H1 (cell line): Measurements from ENCODE around the gene MAPK8IP3. TPM values are rescaled to one million over a fixed set of nuclear protein-coding genes. Genes with fewer than 3 reads are reported as not detected.

Source experiments
- CTCF ChIA-PET: fragments of 300-600 bp; sonication (Branson Sonifier 250); formaldehyde crosslinking; loops from one replicate; lab custom pipeline; 2021; ENCODE audit not compliant: partially characterized antibody; lab: Charles Lee
- POLR2A ChIA-PET: fragments of 300-600 bp; sonication (Branson Sonifier 250); formaldehyde crosslinking; loops from one replicate; lab custom pipeline; 2021; ENCODE audit warnings: inconsistent platforms; ENCODE audit not compliant: partially characterized antibody; lab: Charles Lee
- DNase-seq, 2 experiments: peaks; one replicate each; pipeline versions ENCODE4 v3.0.0 to v3.0.0-alpha.2; 2010 to 2022; ENCODE audit warnings: low spot score in 2 of 2, low read depth in 1 of 2, mixed read lengths in 1 of 2
- FAIRE-seq: peaks from 2 replicates; lab custom pipeline; 2011; peaks lifted over from hg19 to GRCh38; lab: Jason Lieb, UNC
- H2AFZ ChIP-seq: 2 replicates; pipeline ENCODE4 v1.8.1; 2012; ENCODE audit warnings: low read length, inconsistent platforms
- H2AK5ac ChIP-seq: 2 replicates; pipeline ENCODE4 v1.6.1; 2013; ENCODE audit warnings: low read depth, low read length
- H2BK120ac ChIP-seq: replicated peaks from 2 replicates; pipeline ENCODE3; 2013; ENCODE audit warnings: low read depth, low read length, inconsistent platforms
- H2BK12ac ChIP-seq: 2 replicates; pipeline ENCODE4 v1.6.1; 2013; ENCODE audit warnings: low read depth, low read length
- H2BK15ac ChIP-seq: 2 replicates; pipeline ENCODE4 v1.6.1; 2013; ENCODE audit warnings: low read length
- H2BK20ac ChIP-seq: 2 replicates; pipeline ENCODE4 v1.6.1; 2013; ENCODE audit warnings: low read length
- H2BK5ac ChIP-seq: 2 replicates; pipeline ENCODE4 v1.6.1; 2013; ENCODE audit warnings: low read depth, low read length
- H3K14ac ChIP-seq: 2 replicates; pipeline ENCODE4 v1.6.1; 2013; ENCODE audit warnings: inconsistent platforms; ENCODE audit not compliant: insufficient read length
- H3K18ac ChIP-seq: 2 replicates; pipeline ENCODE4 v1.6.1; 2013; ENCODE audit warnings: low read length; ENCODE audit errors: extremely low read depth
- H3K23ac ChIP-seq: 2 replicates; pipeline ENCODE4 v1.6.1; 2013; ENCODE audit warnings: inconsistent platforms; ENCODE audit not compliant: insufficient read length
- H3K23me2 ChIP-seq: 2 replicates; pipeline ENCODE4 v1.6.1; 2013; ENCODE audit warnings: low read depth, low read length
- H3K27ac ChIP-seq: 2 replicates; pipeline ENCODE4 v1.6.1; 2011; ENCODE audit warnings: low read depth, low read length, inconsistent platforms
- H3K27me3 ChIP-seq, 4 experiments: replicated peaks in 1 of 4; 1 replicate in 1 of 4; 2 replicates in 3 of 4; pipeline versions ENCODE4 v1.6.1 to v1.8.1; 2011 to 2013; ENCODE audit warnings: low read length in 3 of 4, mild to moderate bottlenecking in 3 of 4, inconsistent platforms in 2 of 4, mixed read lengths in 2 of 4, moderate library complexity in 1 of 4; ENCODE audit not compliant: control insufficient read depth in 3 of 4, insufficient read depth in 3 of 4; ENCODE audit errors: extremely low read depth in 1 of 4
- H3K36me3 ChIP-seq, 4 experiments: 2 replicates each; pipeline versions ENCODE4 v1.6.1 to v1.8.1; 2011 to 2013; ENCODE audit warnings: mild to moderate bottlenecking in 4 of 4, low read length in 3 of 4, moderate library complexity in 2 of 4, control low read depth in 1 of 4, inconsistent platforms in 1 of 4; ENCODE audit not compliant: insufficient read depth in 4 of 4, control insufficient read depth in 2 of 4
- H3K4ac ChIP-seq: replicated peaks from 2 replicates; pipeline ENCODE3; 2013; ENCODE audit warnings: low read length, low read depth, mixed read lengths, inconsistent platforms; ENCODE audit not compliant: insufficient read length
- H3K4me1 ChIP-seq, 4 experiments: replicated peaks in 1 of 4; 1 replicate in 1 of 4; 2 replicates in 3 of 4; pipeline versions ENCODE4 v1.6.1 to v1.8.1; 2011 to 2013; ENCODE audit warnings: low read length in 3 of 4, inconsistent platforms in 2 of 4, mixed read lengths in 1 of 4; ENCODE audit not compliant: insufficient read depth in 4 of 4, control insufficient read depth in 3 of 4
- H3K4me2 ChIP-seq, 2 experiments: 2 replicates each; pipeline versions ENCODE4 v1.6.1 to v1.8.1; 2011 to 2013; ENCODE audit warnings: low read depth in 2 of 2, low read length in 2 of 2, control low read depth in 1 of 2, inconsistent platforms in 1 of 2, mild to moderate bottlenecking in 1 of 2; ENCODE audit not compliant: insufficient read depth in 1 of 2
- H3K4me3 ChIP-seq, 4 experiments: fragments of 200-600, 300-600 bp in 1 of 4; sonication (generic), shearing (Covaris generic), sonication (Bioruptor Twin) in 1 of 4; 2 replicates each; pipeline versions ENCODE4 v1.5.1 to v1.8.1; 2011 to 2016; ENCODE audit warnings: low read length in 4 of 4, low read depth in 3 of 4, control low read depth in 2 of 4, inconsistent platforms in 2 of 4, mild to moderate bottlenecking in 2 of 4, mixed read lengths in 1 of 4, moderate library complexity in 1 of 4; ENCODE audit not compliant: insufficient read depth in 2 of 4; ENCODE audit errors: extremely low read depth in 1 of 4
- H3K56ac ChIP-seq: replicated peaks from 2 replicates; pipeline ENCODE3; 2013; ENCODE audit warnings: low read depth, mild to moderate bottlenecking, mixed read lengths, low read length, inconsistent platforms; ENCODE audit not compliant: insufficient read length
- H3K79me1 ChIP-seq: 2 replicates; pipeline ENCODE4 v1.6.1; 2013; ENCODE audit warnings: low read depth, low read length, control low read depth
- H3K79me2 ChIP-seq, 2 experiments: 2 replicates each; pipeline versions ENCODE4 v1.6.1 to v1.8.1; 2012 to 2013; ENCODE audit warnings: low read length in 2 of 2, mild to moderate bottlenecking in 2 of 2, inconsistent platforms in 1 of 2; ENCODE audit not compliant: insufficient read depth in 2 of 2, control insufficient read depth in 1 of 2
- H3K9ac ChIP-seq, 4 experiments: replicated peaks in 1 of 4; 1 replicate in 1 of 4; 2 replicates in 3 of 4; pipeline versions ENCODE4 v1.6.1 to v1.8.1; 2011 to 2013; ENCODE audit warnings: low read depth in 3 of 4, low read length in 3 of 4, control low read depth in 2 of 4, mild to moderate bottlenecking in 2 of 4, moderate library complexity in 2 of 4, inconsistent platforms in 1 of 4; ENCODE audit errors: extremely low read depth in 1 of 4
- H3K9me3 ChIP-seq, 2 experiments: 2 replicates each; pipeline versions ENCODE4 v1.6.1 to v1.8.1; 2012 to 2013; ENCODE audit warnings: mild to moderate bottlenecking in 2 of 2, moderate library complexity in 2 of 2, control low read depth in 1 of 2, inconsistent platforms in 1 of 2, low read depth in 1 of 2, low read length in 1 of 2, mixed read lengths in 1 of 2; ENCODE audit not compliant: insufficient read depth in 2 of 2
- H4K20me1 ChIP-seq, 2 experiments: replicated peaks in 1 of 2; 2 replicates each; pipeline versions ENCODE3 to v1.8.1; 2011 to 2013; ENCODE audit warnings: inconsistent platforms in 2 of 2, low read length in 2 of 2, mild to moderate bottlenecking in 1 of 2; ENCODE audit not compliant: insufficient read depth in 2 of 2, control insufficient read depth in 1 of 2
- H4K5ac ChIP-seq: 2 replicates; pipeline ENCODE4 v1.6.1; 2013; ENCODE audit warnings: low read length, low read depth, mixed read lengths, inconsistent platforms; ENCODE audit not compliant: insufficient read length
- H4K8ac ChIP-seq: 2 replicates; pipeline ENCODE4 v1.8.0; 2013; ENCODE audit warnings: mild to moderate bottlenecking, moderate library complexity, low read length, inconsistent platforms; ENCODE audit not compliant: insufficient read depth; ENCODE audit errors: extremely low read depth
- H4K91ac ChIP-seq: replicated peaks from 2 replicates; pipeline ENCODE3; 2013; ENCODE audit warnings: low read length, mixed read lengths, inconsistent platforms; ENCODE audit not compliant: insufficient read length
- ASH2L ChIP-seq: fragments of 200-600, 300-600 bp; sonication (generic); IDR thresholded peaks from one replicate; pipeline ENCODE4 v1.7.1; 2017; ENCODE audit warnings: low read length
- CHD2 ChIP-seq: IDR thresholded peaks from 2 replicates; pipeline ENCODE4 v1.6.1; 2012; ENCODE audit warnings: low read length, improper control_type of control experiment
- EGR1 ChIP-seq: IDR thresholded peaks from 2 replicates; pipeline ENCODE4 v1.6.1; 2011; ENCODE audit warnings: low read depth, low read length, borderline replicate concordance
- EP300 ChIP-seq, 2 experiments: IDR thresholded peaks; 1 replicate in 1 of 2; 2 replicates in 1 of 2; pipeline ENCODE4 v1.6.1; 2011 to 2012; ENCODE audit warnings: low read depth in 2 of 2, low read length in 2 of 2, mild to moderate bottlenecking in 2 of 2, borderline replicate concordance in 1 of 2, inconsistent platforms in 1 of 2, moderate library complexity in 1 of 2
- GABPA ChIP-seq: IDR thresholded peaks from 2 replicates; pipeline ENCODE4 v1.6.1; 2011; ENCODE audit warnings: mild to moderate bottlenecking, low read length, moderate library complexity, borderline replicate concordance; ENCODE audit not compliant: insufficient read depth
- GTF2F1 ChIP-seq: IDR thresholded peaks from 2 replicates; pipeline ENCODE4 v1.6.1; 2012; ENCODE audit warnings: low read depth, low read length, improper control_type of control experiment, borderline replicate concordance
- JUN ChIP-seq: IDR thresholded peaks from 2 replicates; pipeline ENCODE4 v1.6.1; 2011; ENCODE audit warnings: low read depth, mild to moderate bottlenecking, improper control_type of control experiment, low read length
- JUND ChIP-seq: IDR thresholded peaks from 2 replicates; pipeline ENCODE4 v1.6.1; 2011; ENCODE audit warnings: mild to moderate bottlenecking, improper control_type of control experiment, low read length
- POLR2A ChIP-seq, 2 experiments: IDR thresholded peaks; 1 replicate in 1 of 2; 2 replicates in 1 of 2; pipeline ENCODE4 v1.6.1; 2011; ENCODE audit warnings: low read depth in 2 of 2, low read length in 2 of 2, mild to moderate bottlenecking in 2 of 2; ENCODE audit errors: control extremely low read depth in 1 of 2
- SIN3A ChIP-seq, 2 experiments: IDR thresholded peaks in 1 of 2; conservative IDR thresholded peaks in 1 of 2; 2 replicates each; pipeline ENCODE4 v1.6.1; 2011 to 2012; ENCODE audit warnings: low read length in 2 of 2, improper control_type of control experiment in 1 of 2, low read depth in 1 of 2, mild to moderate bottlenecking in 1 of 2
- SP1 ChIP-seq: IDR thresholded peaks from 2 replicates; pipeline ENCODE4 v1.6.1; 2011; ENCODE audit warnings: low read depth, low read length
- ZNF274 ChIP-seq: IDR thresholded peaks from 2 replicates; pipeline ENCODE4 v1.7.0; 2012; ENCODE audit warnings: low read length, borderline replicate concordance; ENCODE audit errors: extremely low read depth
- WGBS, 2 experiments: shearing (Covaris generic) in 1 of 2; methylation state at CpG; one replicate each; pipeline versions ENCODE4 v1.1.6 to v1.1.7; 2013 to 2015; ENCODE audit warnings: low lambda C conversion rate in 2 of 2, mixed read lengths in 2 of 2, inconsistent platforms in 1 of 2, low coverage in 1 of 2, missing lambda C conversion rate in 1 of 2; ENCODE audit not compliant: insufficient replicate concordance in 2 of 2, insufficient coverage in 1 of 2, insufficient read length in 1 of 2; ENCODE audit errors: extremely low coverage in 1 of 2, missing lambda C conversion rate in 1 of 2; 5-methylcytosine and 5-hydroxymethylcytosine counted together
- polyA plus RNA-seq, 7 experiments: library from polyadenylated mRNA; depleted of rRNA in 3 of 7; stranded (reverse) in 5 of 7; unstranded in 2 of 7; fragments of >200 nt in 5 of 7; fragments of 200-250 nt in 2 of 7; gene quantifications; 1 replicate in 5 of 7; 2 replicates in 1 of 7; 4 replicates in 1 of 7; pipeline versions ENCODE4 v1.2.1 to v1.2.3, GENCODE V29; 2011 to 2013; ENCODE audit warnings: missing spikeins in 2 of 7, mixed read lengths in 2 of 7
- total RNA-seq: library from RNA; stranded (reverse); fragmentation: NEBNext Ultra II Directional; extraction: Animal tissue kit (Norgen Biotek cat#: 25700); gene quantifications from 2 replicates; pipeline ENCODE4 v1.2.1, GENCODE V29; 2021
- TF ChIP-seq, protein P1 (sequence below): IDR thresholded peaks from 2 replicates; pipeline ENCODE4 v1.6.1; 2012; ENCODE audit warnings: inconsistent platforms

Gene MAPK8IP3
- total and polyA plus RNA-seq, 2 of the 8 experiments (the other 6 are each of a cell fraction or from before 2014, with no cell fraction given), result 16.9 to 43.4 TPM

DNA sequence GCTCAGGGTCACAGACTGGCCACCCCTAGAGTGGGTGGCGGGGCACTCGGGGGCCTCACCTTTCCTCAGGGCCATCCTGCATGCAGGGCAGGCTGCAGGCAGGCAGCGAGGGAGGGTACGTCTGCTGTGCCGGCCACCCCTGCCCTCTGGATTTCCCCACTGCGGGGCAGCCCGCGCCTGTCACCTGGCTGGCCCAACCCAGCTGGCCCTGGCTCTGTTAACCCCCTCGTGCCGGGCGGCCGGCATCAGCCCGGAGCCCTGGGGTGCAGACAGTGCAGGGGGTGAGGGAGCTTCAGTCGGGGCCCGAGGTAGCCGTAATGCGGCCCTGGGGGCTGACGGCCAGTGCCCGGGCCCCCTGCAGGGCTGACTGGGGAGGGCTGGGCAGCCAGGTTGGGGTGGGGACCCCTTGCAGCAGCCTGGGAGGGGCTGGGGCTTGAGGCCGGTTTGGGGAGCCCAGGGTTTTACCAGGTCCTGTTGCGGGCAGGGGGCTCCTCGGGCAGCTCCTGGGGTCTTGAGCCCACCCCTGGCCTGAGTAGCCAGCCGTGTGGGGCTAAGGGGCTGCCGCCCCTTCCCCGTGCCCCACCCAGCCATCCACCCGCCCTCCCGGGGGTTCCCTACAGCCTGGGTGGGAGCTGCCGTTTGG lies 87.7 kb downstream of the MAPK8IP3 start, which contains the start of gene IGFALS:
IGFALS (minus strand) TSS at position 128 of the 643 bp plus-strand sequence; CDS start at position 75, 53 bp downstream.
- H3K9ac ChIP-seq, result no peak within 1 kb of the TSS
- H3K36me3 ChIP-seq, result peaks cover 0 to 22% (median 0%) of the 10 kb centered on the region in 4 experiments; a peak in 3 of 8 replicates
- no peak within 1 kb of the TSS for H2AFZ ChIP-seq
- H3K79me1 ChIP-seq, result no peaks in the 10 kb centered on the region; the same call in 1 of the 2 replicates
- no peak within 1 kb of the TSS for H2BK12ac ChIP-seq
- 91% methylated on average over 14 of the region's 28 CpGs; no CpG with 5 or more reads in 1 of the 2 experiments for WGBS, 2 experiments
- no peak within 1 kb of the TSS for H3K23ac ChIP-seq
- no peaks in the 10 kb centered on the region for H3K23me2 ChIP-seq
- no peak within 1 kb of the TSS for H2AK5ac ChIP-seq
- H3K27ac ChIP-seq, result no peak within 1 kb of the TSS
- H3K56ac ChIP-seq, result no peak within 1 kb of the TSS
- H3K18ac ChIP-seq, result no peak within 1 kb of the TSS
- no peak within 1 kb of the TSS for H3K4me3 ChIP-seq
- H4K91ac ChIP-seq, result no peak within 1 kb of the TSS
- H4K5ac ChIP-seq, result no peak within 1 kb of the TSS
- H2BK15ac ChIP-seq, result no peak within 1 kb of the TSS
- ChIA-PET POLR2A (interaction anchor here (3.3 to 4.2 kb wide), 3 partner anchors 11 to 22 kb away, joined by 19 to 26 read pairs (median 26); partner anchors contain the start of genes EME2, MRPS34, NME3 and NUBP2), CTCF (interaction anchor here (0.6 to 2.2 kb wide), 8 partner anchors 11 to 48 kb away, joined by 3 to 6 read pairs (median 5); partner anchors contain the start of genes EME2, MRPS34, NUBP2 and SPSB3)
- H3K4me1 ChIP-seq, result no peaks in the 10 kb centered on the region
- no peaks in the 10 kb centered on the region for H3K79me2 ChIP-seq
- peaks cover 8 to 12% of the 10 kb centered on the region in 2 experiments for H3K9me3 ChIP-seq
- H4K8ac ChIP-seq, result peak within 1 kb of the TSS; percentile 68
- H3K4me2 ChIP-seq, result no peak within 1 kb of the TSS
- FAIRE-seq, result no peak
- no peak within 1 kb of the TSS for H3K4ac ChIP-seq
- no peak within 1 kb of the TSS for H2BK5ac ChIP-seq
- no peak within 1 kb of the TSS for H2BK20ac ChIP-seq
- H2BK120ac ChIP-seq, result no peak within 1 kb of the TSS
- H3K27me3 ChIP-seq, result no peaks in the 10 kb centered on the region
- H3K14ac ChIP-seq, result no peak within 1 kb of the TSS
- no peak for DNase-seq
- peaks cover 0 to 2% of the 10 kb centered on the region in 2 experiments for H4K20me1 ChIP-seq
- TF ChIP-seq EP300 (IDR thresholded peaks at IDR 0.05; ENCODE audit: borderline replicate concordance in 1 of 2, low read depth in 2 of 2, low read length in 2 of 2) (no peak), CHD2 (no peak), ASH2L (no peak), POLR2A (IDR thresholded peaks at IDR 0.05; ENCODE audit: control extremely low read depth in 1 of 2, low read depth in 2 of 2, low read length in 2 of 2) (no peak), JUND (no peak), ZNF274 (no peak), JUN (no peak), GABPA (no peak), SP1 (no peak), GTF2F1 (no peak), EGR1 (no peak), SIN3A (conservative IDR thresholded peaks at IDR 0.05 in 1 of 2, IDR thresholded peaks at IDR 0.05 in 1 of 2; ENCODE audit: low read depth in 1 of 2, low read length in 2 of 2) (no peak)
- TF ChIP-seq, protein P1, sequence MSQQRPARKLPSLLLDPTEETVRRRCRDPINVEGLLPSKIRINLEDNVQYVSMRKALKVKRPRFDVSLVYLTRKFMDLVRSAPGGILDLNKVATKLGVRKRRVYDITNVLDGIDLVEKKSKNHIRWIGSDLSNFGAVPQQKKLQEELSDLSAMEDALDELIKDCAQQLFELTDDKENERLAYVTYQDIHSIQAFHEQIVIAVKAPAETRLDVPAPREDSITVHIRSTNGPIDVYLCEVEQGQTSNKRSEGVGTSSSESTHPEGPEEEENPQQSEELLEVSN, result no peak
